NCI-H774 (cell line): ENCODE measurements around the gene CRACR2A.

ENCODE experiments used
- DNase-seq: peaks from one replicate; lab custom pipeline; 2025; lab: John Stamatoyannopoulos, UW

The CRACR2A gene

DNA sequence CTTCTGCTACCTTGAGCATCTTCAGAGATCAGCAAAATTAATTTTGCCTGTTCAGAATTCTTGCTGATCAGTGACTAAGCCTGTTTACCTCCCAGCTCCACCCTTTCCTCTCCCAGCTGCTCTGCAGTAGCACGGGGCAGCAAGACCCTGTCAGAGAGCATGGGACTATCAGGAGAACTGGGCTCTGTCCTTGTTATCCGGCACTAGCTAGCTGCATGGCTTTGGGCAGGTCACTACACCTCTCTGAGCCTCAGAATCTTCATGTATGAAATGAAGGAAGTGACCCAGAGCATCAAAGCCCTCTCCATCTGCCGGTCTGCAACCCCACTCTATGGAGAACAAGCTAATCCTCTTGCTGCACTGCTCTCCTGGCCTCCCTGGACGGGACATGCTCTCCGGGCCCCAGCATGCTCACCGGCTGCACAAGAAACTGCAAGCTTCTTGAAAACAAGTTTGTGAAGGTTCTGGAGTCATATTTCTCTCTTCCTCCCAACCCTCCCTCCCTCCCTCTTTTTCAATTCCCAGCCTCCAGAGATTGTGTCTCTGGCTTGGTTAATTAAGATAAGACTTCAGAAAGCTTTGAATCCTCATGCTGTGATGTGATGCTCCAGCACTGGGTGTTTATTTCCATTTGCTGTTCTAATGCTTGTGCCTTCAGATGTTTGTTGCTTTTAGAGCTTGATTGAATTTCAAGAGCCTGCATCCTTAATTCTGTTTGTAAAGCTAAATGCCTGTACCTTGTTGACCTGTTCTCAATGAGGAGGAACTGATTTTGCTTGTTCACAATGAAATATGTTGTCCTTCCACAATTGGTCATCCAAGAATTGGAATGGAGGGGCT, 101.1 kb downstream of the CRACR2A start:
- no peak for DNase-seq

DNA sequence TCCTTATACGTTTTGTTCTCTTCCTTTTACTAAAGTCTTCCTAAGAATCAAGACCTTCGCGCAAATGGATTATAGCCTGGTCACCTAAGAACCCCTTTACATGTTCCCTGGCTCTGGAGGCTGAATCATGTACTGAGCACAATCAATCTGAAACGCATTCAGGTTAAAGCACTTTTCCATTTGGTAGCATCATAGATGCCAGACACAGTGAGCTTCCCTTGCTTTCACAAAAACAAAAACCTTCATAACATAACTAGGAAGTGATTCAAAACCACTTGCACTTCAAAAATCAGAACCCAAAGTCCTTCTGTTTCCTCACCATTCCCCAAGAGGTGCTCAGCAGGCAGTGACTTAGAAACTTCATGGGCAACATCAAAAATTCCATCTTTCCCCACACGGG, 105.4 kb downstream of the CRACR2A start:
- no peak for DNase-seq

DNA sequence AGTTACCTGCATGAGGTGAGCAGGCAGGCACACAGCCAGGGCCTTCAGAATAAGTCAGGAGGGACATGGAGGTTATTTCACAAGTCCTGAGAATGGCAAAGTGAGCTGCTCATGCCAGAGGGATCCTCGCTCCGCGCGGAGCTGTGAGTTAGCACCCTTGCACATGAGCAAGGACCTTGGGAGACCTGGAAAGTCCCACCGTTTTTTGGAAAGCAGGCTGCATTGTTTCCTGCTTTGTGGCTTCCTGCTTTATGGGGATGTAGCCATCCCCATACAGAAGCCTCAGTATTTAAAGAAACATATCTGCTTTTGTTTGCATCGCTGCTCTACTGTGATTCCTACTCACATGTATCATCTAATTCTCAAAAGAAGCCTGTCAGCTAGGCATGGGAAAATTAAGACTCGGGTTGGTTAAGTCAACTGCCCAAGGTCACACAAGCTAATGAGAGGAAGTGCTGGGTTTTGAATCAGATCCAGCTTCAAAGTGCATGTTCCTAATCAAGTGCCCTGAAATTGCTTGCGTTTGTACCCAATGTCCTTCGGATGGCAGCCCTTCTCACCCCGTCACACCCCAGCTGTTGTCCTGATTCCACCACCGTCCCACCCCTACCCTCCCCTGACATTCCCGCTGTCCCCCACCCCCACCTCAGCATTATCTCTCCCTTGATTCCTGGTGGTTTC, 106.2 kb downstream of the CRACR2A start:
- no peak for DNase-seq

DNA sequence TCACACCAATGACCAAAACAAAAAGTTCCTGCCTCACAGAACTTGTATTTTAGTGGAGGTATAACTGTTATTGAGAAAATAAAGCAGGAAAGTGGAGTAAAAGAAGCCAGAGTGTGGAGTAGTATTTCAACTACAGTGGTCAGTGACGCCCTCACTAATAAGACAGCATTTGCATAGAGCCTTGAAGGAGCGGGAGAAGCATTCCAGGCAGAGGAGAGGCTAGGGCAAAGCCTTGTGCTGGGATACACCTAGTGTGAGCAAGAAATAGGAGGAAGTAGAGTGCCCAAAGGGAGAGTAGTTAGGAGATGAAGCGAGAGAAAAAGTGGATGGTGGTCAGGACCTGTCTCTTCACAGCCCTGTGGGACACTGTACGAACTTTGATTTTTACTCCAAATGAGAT, 107.8 kb downstream of the CRACR2A start:
- DNase-seq: no peak

DNA sequence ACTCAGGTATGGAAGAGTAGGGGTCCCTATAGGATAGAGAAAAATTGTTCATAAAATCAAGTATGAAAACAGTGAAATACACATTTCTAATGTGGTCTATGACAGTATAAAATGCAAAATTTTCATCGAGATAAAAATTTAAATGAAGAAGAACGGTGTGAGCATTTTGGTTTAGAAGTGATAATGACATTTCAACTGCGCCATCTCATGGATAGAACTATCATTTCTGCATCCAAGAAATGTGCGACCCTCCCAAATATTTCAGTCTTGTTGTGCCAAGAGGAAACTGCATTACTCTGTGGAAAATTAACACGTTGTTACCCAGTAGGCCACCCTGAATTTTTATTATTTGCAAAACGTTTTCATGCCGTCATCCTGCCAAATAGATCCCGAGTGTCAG, 108.8 kb downstream of the CRACR2A start:
- no peak for DNase-seq

DNA sequence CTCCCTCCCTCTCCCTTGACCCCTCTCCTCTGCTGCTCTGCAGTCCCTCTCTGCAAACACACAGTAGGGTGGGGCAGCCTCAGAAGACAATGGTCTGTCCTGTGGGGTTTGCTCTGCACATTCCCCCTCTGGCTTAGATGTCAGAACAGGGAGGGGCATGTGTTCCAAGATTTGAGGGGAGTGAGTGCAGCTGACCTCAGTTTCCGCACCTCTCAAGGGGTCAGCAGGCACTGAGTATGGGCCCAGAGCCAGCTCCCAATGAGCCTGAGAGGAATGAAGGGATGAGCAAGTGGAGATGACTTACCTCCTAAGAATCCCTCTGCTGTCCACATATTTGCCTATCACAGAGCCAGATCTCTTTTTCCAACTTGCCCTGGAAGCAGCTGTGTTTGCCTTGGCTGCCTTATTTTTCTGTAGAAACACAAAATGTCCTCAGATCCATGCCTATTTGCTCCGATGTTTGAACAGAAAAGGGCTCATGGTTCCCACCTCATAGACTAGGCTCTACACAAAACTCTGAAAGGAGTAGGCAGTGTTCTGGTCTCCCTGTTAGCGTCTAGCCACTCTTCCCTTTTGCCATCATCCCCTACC, 111.4 kb downstream of the CRACR2A start:
- no peak for DNase-seq

DNA sequence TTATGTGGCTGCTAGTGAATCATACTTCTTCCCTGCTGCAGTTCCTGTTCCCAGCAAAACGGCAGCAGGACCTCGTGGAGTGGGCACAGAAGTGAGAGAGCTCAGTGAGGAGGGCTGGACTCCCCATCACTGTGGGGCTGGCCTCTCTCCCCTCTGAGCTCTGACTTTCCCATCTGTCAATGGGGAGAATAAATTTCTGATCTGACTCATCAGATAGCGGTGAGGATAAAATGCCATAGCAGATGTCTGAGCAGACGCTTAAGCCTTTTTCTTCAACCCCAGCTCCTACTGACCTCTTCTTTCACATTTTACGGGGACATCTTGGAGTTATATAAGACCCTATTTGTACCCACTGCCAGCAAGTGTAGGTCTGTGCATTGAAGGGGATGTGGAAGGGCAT, 116.6 kb downstream of the CRACR2A start:
- no peak for DNase-seq

DNA sequence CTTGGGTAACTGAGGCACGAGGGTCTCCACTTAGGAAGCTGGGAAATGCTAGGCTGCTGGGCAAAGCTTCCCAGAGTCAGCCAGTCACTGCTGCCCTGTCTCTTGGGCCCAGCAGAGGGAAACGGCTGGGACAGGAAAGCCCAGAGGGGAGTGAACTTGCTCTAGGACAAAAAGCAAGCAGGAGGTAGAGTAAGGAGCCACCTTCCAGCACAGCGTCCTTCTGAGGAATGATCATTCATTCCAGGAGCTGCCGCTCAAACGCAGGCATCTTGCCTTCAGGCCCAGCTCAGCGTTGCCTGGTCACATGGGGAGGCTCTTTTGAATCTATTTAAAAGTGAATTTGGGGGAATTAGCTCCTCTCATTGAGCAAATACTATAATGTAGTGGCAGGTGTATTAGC, 118.6 kb downstream of the CRACR2A start:
- no peak for DNase-seq

DNA sequence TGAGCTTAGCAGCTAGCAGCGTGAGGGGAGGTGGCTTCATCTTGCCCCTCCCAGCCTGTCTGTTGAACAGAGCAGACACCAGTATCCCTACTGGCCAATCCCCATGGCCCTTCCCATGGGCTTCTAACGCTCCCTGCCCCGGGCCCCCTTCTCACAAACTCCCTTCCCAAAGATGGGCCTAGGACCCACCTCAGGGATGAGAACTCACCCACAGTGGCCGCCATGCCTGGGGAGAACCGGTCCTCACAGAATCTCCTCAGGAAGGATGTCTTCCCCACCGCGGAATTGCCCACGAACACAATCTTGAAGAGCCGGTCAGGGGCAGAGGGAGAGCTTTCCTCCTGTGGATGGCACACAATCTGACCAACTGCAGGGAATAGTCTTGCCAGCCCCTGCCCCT, 119.5 kb downstream of the CRACR2A start:
- DNase-seq: no peak

DNA sequence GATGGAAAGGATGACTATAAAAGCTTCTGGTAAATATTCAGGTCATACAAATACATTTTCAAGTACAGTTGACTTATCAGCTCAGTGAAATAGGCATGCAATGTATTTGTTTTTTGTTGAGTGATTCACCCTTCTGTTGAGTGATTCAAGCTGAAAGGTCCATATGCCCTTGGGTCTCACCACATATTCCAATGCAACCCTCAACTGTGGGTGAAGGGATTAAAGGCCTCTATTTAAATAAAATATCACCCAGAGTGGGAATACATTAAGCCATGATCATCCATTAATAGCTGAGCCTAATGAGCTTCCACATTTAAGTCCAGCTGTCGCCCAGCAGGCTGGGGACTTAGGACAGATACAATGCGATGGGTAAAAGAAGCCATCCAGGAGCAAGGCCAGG, 120.2 kb downstream of the CRACR2A start:
- no peak for DNase-seq

DNA sequence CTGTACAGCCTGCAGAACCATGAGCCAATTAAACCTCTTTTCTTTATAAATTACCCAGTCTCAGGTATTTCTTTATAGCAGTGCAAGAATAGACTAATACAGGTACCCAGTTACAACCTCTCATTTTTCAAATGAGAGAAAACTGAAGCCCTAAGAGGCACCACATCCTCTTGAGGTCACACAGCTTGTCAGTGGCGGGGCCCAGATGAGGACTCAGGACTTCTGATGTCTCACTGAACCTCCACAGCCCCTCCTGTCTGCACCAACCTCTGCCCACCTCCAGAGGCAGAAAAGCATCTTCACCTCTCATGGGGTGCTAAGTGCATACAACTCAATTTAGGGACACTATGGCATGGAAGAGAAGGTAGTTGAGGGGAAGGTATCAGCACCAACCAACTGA, 120.7 kb downstream of the CRACR2A start:
- no peak for DNase-seq

DNA sequence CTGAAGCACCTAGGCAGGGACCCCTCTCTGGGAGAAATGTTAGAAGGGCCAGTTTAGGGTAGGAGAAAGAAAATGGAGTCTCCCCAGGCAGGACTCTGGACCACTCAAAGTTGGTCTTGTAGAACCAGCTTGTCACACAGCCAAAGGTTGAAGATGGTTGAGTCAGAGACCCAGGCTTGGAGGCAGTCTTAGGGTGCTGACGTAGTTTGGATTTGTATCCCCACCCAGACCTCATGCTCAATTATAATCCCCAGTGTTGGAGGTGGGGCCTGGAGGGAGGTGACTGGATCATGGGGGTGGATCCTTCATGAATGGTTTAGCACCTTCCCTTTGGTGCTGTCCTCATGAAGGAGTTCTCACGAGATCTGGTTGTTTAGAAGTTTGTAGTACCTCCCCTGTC, 121.2 kb downstream of the CRACR2A start:
- DNase-seq: no peak

DNA sequence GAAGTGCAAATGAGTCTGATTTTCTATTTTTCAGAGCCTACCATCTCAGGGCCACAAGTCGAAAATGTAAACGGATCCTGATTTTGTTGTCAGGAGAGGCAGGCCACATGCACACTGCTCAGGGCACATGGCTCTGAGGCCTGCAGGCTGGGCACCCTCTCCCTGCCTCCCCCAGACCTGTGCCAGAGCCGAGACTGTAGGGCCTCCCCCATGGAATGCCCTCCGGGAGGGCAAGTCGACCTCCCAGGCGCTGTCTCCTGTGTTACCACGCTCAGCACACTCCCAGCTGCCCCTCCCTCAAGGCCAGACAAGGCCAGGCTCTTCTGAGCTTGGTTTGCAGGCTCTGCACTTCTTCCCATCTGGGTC, 121.7 kb downstream of the CRACR2A start:
- no peak for DNase-seq

DNA sequence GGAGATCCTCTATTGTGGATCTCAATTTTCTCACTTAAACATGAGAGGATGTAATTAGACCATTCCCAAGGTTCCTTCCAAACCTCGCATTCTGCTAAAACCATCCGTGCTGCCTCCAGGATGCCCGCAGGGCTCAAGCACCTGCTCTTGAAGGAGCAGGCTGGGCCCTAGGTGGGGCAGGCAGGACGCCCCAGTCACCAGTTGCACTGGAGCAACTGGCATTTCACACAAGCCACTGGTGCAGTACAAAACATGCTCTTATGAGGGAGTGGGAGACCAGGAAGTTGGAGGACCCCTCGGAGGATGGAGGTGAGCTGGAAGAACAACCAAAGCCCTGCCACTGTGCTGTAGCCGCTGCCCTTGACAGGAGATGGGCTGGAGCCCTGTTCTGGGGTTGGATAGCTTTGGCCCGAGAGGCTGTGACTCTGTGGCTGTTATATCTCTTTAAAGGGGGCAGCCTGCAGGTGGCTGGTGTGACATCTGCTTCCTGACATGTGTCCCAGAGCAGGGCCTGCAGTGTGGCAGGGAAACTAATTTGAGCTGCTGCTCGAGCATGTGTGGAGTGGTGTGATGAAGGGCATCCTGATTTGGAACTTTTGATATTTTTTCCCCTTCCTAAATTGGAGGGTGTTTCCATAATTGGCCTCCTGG, 122.2 kb downstream of the CRACR2A start:
- no peak for DNase-seq

DNA sequence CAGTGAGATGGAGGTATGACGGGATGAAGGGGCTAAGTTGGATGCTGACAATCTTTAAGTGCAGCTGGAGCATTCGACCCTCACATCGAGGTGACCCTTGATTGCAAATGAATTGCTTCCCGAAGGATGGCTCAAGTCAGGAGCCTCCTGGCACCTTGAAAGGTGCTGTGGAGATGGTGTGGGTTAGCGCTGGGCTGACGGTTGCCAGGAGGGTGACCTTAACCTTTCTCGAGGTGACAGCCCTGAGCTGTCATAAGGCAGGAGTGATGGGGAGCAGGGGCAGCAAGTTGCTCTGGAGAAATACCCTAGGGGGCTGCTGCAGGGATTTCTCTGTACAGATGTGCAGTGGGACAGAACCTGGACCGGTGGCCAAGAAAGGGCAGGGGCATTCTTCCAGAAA, 122.8 kb downstream of the CRACR2A start:
- DNase-seq: no peak

DNA sequence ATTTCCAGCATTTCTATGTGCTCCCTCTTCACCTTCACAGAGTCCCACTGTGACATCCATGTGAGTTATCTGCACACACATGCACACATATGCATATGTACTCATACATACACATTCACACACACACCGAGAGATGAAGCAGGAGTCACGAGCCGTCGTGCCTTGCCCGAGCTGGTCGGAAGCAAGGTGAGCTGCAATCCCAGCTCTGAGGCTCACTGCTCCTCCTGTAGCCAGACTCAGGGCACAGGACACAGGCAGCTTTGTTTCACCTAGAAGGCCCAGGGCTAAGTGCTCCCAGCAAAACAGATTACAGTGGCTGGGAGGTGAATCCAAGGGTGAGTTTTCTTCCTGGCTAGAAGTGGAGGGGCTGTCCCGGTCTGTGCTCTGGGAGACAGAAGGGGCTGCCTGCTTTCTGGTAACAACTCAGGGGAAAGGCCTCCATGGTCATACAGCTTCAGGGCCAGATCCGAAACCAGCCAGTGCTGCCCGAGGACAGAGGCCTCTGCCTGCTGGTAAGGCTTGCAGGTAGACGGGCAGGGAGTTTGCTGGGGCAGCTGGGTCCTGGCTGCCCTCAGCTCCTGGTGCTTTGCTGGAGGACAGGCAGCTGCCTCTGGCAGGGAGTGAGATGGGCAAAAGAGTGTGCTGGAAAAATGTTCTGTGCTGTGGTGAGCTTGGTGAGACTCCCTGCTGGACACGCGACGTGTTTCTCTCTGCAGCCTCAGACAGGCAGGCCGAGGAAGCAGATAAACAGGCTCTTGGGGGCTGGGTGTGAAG, 123.7 kb downstream of the CRACR2A start:
- DNase-seq: no peak

DNA sequence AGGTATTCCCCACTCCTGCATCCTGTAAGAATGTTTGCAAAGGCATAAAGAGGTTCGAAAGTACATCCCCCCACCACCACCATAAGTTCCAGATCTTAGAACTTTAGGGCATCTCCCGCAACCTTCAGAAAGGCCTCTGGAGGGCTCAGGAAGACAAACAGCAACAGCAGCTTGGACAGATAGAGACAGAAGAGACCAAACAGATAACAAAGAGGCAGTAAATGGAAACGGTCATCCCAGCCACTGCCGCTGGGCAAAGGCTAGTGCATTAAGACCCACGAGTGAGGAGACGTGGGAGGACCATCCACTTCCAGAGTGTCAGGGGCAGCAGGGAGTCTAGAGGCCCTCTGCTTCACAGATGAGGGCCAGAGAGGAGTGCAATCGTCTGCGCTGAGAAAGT, 124.3 kb downstream of the CRACR2A start:
- DNase-seq: no peak

DNA sequence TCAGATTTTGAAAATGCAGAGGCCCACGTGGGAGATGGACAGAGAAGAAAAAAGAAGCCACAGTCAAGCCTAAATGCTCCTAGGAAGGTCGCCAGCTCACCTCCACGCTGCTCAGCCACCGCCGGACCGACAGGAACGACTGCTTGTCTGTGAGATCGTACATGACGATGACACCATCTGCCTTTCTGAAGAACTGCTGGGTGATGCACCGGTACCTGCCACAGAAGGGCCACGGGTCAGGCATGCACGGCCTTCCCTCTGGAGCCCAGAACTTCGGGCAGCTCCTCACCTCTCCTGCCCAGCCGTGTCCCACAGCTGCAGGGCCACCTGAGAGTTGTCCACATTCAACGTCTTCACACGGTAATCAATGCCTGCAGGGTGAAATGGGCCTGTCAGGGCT, 125.6 kb downstream of the CRACR2A start:
- no peak for DNase-seq

DNA sequence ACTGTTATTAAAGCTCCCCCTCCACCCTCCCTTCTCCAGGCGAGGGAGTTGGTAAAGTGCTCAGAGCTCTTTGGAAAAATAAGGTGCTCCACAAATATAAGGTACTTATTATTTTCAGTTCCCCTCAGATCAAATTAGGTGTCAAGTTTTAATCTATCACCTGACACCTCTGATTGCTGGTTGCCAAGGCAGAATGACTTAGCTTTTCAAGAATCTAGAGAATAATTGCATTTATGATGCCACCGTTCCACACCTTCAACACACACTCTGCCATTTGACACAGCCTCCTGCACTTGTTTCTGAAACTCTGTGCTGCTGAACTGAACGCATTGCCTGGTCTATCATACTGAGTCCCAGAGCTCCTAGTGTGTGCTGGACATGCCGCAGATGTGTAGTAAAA, 128.6 kb downstream of the CRACR2A start:
- DNase-seq: no peak

DNA sequence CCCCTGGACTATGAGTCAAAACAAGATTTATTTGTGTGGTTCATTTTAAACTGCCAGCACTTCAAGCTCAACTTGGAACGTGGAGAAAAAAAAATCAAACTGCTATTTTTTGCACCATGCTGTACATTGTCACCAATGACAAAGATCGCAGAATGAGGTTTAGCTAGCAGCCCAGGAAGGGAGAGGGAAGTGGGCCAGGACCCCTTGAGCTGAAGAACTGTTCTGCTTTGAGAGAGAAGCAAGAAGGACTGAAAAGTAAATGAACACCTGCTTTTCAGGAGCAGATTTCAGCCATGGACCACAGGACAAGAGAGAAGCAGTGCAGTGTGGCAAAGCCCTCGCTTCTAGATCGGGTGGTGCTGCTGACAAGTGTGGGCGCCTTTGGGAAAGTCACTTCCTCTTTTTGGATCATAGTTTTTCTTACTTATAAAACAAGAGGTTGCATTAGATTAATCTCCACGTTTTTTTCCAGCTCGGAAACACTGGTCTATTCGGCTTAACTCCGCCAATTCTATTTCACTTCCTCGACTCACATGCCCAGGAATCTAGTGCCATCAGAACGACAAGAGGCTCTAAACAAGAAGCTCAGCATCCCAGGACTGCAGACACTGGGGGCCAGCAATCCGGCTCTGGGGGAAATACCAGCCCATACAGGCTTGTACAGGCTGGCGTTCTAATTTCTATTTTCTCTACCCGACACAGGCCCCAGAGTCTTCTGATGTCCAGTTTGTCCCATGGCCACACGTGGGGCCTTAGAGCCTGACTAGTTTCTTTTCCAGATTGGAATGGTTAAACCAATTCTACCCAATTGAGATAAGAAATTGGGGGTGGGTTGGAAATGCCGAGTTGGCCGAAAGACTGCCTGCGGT, 129.9 kb downstream of the CRACR2A start:
- no peak for DNase-seq
